OCI-M2 (cell line): ENCODE results near the gene MCC.
A peak's percentile ranks its signal among the peaks of the same experiment; 100 is the strongest.

Experiments
- DNase-seq: peaks from one replicate; lab custom pipeline; 2025; ENCODE audit not compliant: unreplicated experiment; lab: John Stamatoyannopoulos, UW

Gene MCC

GRCh38 chr5:113487781-113488644, at the start of gene MCC:
Gene MCC (minus strand): TSS chr5:113488453.
- DNase-seq = no peak

- no peak for DNase-seq
Observed at GRCh38 chr5:113531481-113532159, 43.4 kb upstream of the MCC start.

DNA sequence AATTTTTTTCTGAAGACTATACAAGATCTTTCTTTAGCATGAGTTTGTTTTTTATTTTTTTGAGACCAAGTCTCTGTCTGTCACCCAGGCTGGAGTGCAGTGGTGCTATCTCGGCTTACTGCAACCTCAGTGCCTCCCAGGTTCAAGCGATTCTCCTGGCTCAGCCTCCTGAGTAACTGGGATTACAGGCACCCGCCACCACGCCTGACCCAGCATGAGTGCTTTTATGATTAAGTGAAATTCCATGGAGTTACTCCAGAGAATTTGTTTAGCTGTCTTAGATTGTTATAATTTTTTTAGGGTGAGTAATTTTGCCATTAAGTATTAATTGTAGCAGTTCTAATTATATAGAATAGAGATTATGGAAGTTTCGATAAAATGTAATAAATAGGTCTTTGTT, 39.5 kb upstream of the MCC start:
- DNase-seq = no peak

- no peak for DNase-seq
Observed at GRCh38 chr5:113526421-113526820, 38.2 kb upstream of the MCC start.

DNA sequence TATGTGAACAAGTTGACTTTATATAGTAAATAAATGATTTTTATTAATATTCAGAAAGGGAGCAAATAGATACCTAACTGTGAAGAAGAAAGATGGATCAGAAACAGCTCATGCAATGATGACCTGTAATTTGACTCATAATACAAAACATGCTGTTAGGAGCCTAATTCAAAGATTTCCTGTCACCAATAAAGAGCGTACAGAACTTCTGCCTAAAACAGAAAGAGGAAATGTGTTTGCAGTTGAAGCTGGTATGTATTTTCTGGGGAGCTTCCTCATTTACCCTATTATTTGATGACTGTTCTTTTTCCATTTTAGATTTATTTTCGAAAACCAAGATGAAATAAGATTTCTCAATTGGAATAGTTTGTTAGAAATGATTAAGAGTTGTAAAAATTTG, 36.7 kb upstream of the MCC start:
- no peak for DNase-seq

DNA sequence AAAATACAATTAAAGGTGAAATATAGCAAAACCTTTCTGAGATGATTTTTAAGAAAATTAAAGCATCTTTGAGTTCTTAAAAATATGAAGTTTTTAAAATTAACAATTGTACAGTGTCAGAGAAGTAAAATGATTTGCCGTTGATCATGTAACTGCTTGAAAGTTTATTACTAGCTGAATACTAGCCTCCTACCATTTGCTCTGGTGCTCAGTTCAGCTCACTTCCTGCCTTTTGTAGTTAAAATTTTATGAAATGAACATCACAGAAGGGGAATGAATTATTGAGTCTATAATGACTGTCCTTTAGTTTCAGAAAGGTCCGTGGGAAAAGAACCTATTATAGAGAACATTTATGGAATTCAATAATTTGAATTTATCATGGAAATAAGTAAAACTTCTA, 34.9 kb upstream of the MCC start:
- no peak for DNase-seq

DNA sequence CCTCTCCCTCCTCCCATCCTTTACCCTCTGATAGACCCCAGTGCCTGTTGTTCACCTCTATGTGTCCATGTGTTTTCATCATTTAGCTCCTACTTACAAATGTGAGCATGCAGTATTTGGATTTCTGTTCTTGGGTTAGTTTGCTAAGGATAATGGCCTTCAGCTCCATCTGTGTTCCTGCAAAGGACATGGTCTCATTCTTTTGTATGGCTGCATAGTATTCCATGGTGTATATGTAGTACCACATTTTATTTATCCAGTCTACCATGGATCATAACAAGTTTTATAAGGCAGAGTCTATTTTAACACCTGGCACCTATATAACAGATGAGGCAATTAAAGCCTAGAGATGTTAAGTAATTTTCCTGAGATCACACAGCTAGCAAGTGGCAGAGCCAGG, 32.6 kb upstream of the MCC start:
- DNase-seq = no peak

GRCh38 chr5:113520429-113520828, 32.2 kb upstream of the MCC start:
- no peak for DNase-seq

GRCh38 chr5:113519412-113519811, 31.2 kb upstream of the MCC start:
- DNase-seq = no peak

- no peak for DNase-seq
Observed at GRCh38 chr5:113518884-113519283, 30.6 kb upstream of the MCC start.

DNA sequence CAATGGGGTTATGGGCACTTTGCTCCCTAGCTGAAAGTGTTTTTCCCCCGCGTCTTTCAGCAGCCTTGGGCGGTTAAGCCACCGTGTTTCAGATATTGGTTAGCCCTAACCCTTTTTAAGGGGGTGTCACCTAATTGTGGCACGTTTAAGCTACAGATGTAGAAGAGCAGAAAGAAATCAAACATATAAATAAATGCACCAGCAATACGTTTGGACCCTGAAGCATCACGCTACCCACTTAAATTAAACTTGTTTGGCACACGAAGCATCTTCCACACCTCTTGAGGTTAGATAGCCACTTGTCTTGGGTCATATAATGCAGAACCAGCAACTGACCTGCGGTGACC, 26.0 kb upstream of the MCC start:
- no peak for DNase-seq

DNA sequence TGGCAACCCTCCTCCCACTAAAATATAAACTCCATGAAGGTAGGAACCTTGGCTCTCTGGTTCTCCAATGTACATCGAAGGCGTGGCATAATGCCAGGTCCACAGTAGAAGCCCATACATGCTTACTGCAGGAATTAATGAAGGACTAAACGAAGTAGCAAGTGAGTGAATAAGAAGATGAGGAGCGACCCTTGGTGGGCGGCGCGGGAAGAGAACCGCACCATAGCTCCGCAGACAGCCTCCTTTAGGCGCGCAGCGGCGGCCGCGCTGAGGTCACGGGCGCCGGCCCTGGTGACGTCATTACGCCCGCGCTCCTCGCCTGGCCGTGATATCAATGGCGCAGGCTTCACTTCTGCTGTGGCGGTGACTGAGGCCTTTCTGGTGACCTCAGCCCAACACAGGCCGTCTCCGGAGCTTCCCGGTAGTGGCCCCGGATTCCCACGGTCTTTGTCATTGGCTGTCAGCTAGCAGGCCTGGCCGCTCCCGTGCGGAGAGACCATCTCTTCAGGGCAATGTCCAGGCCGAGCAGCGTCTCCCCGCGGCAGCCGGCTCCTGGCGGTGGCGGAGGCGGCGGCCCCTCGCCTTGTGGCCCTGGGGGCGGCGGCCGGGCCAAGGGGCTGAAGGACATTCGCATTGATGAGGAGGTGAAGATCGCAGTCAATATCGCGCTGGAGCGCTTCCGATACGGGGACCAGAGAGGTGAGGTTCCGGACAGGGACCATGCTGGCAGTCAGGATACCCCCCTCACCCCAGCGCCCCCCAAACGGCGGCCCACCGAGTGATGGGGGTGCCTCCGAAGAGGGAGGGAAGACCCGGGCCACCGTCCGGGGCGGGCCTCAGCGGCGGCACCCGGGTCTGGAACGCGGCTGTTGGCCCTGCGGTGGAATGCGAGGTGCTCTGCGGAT, 25.4 kb upstream of the MCC start, which contains the start of gene YTHDC2:
Gene YTHDC2 (plus strand): TSS at position 311 of the 905 bp plus-strand sequence. CDS start 202 bp downstream, at position 513.
- DNase-seq = peak; percentile 48

DNA sequence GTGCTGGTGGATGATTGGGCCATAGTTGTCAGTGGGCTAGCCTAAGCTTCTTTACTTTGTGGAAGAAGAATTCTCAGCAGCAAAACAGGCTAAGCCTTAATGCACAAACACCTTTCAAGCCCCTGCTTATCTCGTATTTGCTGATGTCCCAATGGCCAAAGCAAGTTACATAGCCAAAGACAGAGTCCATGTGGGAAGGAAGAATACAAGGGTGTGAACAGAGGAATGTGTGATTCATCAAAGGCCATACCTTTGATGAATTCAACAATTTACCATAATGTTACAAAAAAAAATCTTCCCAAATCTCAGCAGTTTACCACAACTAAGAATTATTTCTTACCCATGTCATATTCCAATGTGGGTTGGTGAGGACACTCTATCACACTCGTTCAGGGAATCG, 24.1 kb upstream of the MCC start:
- no peak for DNase-seq

GRCh38 chr5:113510836-113511451, 22.7 kb upstream of the MCC start:
- no peak for DNase-seq

- no peak for DNase-seq
Observed at GRCh38 chr5:113508756-113509155, 20.5 kb upstream of the MCC start.

DNA sequence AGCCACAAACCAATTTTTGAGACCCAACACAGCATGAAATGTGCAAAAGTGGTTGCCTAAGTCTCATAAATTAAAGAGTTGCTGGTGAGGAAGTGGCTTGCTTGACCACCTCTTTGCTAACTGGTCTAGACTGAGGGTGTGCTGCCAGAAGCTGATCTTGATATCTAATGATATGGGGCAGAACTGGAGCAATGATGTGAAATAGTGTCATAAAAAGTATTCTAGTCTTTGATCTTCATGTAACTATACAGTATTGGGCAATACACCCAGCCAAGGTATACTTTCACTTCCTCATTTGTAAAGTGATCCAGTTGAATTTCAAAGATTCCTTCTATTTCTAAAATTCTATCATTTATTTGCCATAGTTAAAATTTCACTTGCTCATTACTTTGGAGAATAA, 19.3 kb upstream of the MCC start:
- no peak for DNase-seq

- no peak for DNase-seq
Observed at GRCh38 chr5:113505181-113505580, 16.9 kb upstream of the MCC start.

GRCh38 chr5:113503146-113503545, 14.9 kb upstream of the MCC start:
- no peak for DNase-seq

DNA sequence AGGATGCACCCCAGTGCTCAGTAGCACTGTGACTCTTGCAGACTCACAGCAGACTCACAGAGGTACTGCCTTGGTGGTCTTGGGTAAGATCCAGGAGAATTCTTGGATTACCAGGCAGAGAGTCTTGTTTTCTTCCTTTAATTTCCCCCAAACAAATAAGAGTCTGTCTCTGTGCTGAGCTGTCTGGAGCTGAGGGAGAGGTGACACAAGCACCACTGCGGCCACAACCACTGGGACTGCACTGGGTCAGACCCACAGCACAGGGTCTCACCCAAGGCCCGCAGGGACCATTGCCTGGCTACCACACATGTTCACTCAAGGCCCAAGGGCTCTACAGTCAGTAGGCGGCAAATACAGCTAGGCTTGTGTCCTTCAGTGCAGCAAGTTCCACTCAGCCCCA, 13.8 kb upstream of the MCC start:
- no peak for DNase-seq

- no peak for DNase-seq
Observed at GRCh38 chr5:113495422-113495841, 7.2 kb upstream of the MCC start.

- no peak for DNase-seq
Observed at GRCh38 chr5:113493446-113493845, 5.2 kb upstream of the MCC start.
